COR-L47 (cell line): ENCODE results near the gene SSPN.

ENCODE experiments used
- DNase-seq: peaks from one replicate; lab custom pipeline; 2025; lab: John Stamatoyannopoulos, UW

SSPN gene, protein sequence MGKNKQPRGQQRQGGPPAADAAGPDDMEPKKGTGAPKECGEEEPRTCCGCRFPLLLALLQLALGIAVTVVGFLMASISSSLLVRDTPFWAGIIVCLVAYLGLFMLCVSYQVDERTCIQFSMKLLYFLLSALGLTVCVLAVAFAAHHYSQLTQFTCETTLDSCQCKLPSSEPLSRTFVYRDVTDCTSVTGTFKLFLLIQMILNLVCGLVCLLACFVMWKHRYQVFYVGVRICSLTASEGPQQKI

DNA sequence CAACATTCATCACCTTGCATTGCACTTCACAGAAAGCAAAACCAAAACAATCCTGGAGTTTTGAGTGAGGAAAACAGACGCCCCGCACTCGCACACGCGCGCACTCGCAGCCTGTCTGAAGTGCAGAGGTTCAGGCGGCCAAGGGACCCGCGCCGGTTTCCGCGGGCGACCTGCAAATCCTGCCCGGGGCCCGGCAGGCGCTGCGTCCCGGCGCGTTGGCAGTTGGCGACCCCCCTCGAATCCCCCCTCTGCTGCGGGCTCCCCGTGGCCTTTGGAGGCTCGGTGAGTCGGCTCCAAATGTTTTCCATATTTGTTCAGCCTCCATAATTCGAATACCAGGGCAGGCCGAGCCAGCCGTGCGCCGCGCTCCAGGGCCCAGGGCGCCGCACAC, at the start of gene SSPN:
Gene SSPN (plus strand): TSS at position 324 of the 391 bp plus-strand sequence. CDS start 100 bp downstream, outside the sequence.
- no peak for DNase-seq

DNA sequence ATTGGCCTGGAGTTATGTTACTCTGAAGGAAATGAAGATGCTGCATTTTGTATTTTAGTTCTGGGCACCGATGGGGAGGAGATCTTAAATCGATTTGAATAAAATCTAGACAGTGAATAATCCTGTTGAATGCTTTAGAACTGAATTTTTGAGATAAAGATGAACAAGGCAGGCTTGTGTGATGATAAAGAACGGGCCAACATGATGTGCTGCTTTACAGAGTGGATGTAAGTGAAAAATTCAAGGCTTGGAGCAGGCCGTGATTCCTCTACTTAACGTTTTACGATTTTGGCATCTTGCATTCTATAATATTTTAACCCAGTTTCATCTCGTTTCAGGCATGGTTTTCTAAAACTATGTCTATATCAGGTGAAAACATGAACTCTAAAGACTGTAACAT, 47.1 kb upstream of the SSPN start:
- no peak for DNase-seq

DNA sequence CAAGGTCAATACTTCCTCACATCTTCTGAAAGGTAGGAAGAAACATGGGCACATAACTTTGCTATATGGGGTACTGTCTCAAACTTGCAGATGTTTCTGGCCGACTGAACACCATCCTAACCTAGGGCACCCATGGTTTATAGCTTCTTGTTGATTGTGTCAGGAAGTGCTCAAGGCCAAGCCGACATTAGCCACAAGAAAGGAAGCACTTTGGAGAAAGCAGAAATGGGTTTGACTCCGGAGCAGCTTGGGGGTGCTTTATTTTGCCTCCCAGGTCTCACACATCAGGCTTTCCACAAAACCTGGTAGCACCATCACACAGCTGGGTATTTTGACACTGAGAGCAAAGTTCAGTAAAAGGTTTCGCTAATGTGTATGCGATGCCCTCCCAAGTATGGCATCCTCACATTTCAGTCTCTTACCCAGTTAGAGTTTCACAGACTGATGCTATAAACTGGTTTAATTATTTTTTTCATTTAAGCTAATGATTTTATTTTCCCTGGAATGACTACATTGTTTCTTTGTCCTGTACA, 45.3 kb upstream of the SSPN start:
- DNase-seq, result no peak

DNA sequence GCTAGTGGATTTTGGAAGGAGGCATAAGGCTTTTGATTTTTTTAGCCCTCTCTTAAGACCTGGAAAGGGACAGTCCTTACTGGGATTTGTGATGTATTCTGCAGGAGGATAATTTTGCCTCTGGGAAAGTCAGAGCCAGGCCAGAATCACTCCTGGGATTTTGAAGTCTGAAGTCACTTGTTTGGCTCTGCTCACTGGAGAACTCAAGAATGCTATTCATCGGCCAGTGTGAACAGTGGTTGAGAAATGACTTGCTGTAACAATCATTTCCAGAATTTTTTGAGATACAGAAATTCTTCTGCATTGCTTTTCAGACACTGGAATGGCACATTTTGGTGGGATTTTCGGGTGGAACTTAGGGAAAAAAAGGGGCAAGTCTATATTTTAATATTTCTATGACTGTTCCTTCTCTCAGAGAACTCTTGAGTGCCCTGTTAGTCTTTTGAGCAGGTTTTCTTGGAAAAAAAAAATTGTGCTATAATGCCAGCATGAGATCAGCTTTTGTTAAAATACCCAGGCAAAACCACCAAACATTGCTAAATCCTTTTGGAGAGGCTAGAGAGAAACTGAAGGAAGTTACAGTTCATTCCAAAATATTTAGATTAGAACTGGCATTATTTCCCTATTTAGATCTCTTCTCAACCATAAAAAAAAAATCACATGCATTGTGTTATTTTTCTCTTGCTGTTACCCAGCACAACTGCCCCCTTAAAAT, 44.5 kb upstream of the SSPN start:
- DNase-seq, result no peak

DNA sequence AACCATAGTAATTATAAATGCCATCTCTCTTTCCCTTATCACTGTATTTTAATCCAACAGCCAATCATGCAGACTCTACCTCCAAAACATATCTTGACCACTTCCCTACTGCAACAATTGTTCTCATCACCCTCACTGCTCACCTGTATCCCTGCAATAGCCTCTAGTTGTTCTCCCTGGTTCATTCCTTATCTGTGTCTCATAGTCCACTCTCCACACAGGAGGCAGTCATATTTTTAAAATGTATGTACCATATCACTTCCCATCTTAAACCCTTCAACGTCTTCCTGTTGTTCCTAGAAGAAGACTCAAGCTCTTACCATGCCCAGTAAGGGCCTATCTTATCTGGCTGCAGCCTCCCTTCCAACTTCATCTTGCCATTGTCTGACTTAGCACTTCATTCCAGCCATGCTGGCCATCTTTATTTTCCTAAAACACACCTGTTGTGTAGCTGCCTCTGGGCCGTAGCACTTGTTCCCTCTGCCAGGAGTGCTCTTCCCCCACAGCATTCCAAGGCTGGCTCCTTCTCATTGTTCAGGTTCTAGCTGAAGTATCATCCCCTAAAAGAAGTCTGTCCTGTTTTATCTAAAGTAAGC, 42.8 kb upstream of the SSPN start:
- DNase-seq, result no peak

DNA sequence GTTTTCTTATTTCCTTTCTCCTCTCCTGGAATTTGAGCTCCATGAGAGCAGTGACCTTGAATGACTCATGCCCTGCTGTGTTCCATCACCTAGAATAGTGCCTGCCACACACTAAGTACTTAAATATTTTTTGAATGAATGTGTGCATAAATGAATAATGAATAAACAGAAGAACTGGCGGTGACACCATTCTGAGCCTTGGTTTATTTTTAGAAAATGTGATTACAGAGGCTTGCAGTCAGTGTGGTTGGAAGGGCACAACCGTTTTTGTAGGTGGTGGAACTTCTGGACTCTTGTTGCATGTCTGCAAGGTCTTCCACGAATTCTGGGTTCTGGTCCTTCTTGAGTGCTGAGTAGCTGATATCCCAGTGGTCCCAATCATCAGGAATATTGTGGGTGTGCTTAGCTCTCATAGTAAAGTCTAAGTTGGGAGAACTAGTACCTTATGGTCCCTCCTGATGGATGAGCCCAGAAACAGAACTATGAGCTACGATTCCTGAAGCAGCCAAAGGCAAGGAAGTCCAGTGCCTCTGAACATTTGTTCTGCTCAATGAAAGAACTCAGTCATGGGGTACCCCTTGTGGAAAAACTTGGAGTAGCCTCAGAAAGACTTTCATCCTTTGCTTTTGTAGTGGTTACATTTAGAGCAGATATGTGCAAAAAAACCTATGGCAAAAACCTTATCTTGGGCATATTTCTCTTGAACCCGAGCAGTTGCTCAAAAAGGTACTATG, 41.8 kb upstream of the SSPN start:
- no peak for DNase-seq

DNA sequence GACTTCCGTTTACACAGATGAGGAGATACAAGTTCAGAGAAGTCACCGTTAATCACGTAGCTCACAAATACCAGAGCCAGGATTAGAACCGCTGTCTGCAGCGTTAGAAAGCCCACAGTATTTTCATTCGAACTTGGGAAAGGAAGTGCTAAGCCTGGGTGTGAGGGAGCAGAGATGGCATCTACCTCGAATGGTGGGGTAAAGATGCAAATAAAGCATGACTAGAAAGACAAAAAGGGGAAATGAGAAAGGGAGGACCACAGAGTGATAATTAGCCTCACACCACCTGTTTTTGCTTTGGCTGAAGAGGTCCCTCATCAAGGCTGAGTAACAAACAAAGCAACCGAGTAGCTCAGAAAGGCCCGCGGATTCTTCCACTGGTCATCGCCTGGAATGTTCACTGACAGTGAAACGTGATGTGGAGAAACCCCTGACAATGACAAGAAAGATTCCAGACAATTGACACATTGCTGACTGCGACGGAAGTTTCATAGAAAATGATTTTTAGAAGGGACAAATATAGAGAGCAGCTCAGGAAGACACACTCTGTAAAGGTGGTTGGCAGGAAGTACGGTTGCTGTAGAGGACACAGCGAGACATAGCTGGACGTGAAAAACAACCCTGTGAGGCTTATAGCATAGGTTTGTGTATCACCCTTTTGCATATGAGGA, 39.0 kb upstream of the SSPN start:
- DNase-seq, result no peak

DNA sequence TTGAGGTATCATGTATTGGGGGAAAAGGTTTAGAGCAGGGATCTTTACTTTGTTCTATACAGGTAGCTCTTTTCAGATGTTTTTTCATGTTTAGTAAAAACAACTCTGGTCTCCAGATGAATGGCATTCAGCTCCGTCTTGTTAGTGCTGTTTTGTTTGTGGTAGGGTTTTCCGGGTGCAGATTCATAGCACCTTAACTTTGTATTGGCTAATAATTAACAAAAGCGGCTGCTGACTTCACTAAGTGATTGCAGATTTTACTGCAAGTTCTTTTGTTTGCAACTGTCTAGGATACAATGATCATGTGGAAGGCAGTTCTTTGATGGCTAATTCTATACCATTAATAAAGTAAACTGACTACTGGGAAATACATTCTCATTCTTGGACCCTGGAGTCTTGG, 38.4 kb upstream of the SSPN start:
- DNase-seq, result no peak

DNA sequence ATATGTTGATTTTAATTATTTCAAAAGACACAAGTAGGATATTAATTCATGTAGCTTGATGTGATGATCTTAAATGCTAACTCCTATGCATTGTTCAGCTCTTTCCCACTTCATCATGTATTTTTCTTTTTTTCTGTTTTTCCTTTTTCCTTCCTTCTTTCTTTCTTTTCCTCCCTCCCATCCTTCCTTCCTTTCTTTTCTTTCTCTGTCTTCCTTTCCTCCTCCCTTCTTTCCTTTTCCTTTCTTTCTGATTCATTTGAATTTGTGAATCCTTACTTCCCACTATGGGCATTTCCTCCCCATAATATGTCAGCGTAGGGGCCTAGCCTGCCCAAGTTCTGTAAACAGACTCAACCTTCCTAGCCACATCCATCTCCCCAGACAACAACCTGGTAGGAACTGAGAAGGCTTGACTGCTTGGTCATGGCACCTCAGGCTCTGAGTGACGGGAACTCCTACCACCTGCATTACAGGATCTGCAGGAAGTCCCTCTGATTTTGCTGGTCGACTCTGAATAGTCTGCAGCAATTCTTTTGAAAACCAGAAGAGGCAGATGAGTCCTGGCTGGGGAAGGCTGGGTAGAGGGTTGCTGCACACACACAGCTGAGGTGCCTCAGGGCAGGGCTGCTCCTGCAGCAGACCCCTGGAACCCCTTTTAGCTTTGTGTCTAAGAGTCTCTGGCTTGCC, 37.2 kb upstream of the SSPN start:
- DNase-seq, result no peak

DNA sequence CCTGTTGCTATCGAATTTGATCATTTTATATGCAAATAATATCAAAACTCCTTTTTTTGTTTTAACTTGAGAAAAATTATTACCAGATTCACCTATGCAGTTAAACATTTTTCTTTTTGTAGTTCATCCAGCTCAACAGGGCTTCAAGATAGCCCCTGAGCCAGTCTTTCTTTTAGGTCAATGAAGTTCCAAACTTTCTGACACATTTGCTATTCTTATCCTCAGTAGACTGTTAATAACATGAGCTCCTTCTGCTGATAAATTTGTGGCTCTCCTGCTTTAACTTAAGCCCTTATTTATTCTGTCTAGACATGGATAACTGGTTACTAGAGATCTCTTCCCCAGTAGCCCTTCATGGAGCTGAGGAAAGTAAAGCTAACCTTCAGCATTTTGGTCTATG, 33.2 kb upstream of the SSPN start:
- DNase-seq, result no peak

DNA sequence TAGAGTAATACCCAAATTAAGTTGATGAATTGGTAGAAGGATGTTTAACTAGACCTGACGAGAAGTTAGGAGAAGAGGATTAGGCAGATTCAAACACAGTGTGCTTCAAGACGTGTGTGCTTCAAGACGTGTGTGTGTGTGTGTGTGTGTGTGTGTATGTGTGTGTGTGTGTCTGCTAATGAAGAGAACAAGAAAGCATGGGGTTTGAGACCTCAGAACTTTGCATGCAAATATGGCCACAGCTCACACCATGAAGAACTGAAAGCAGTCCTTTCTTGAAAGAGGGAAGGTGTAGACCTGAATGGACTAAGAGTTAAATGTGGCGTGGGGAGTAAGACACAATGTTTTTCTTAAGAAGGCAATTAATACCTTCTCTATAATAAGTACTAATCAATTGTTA, 32.5 kb upstream of the SSPN start:
- no peak for DNase-seq

DNA sequence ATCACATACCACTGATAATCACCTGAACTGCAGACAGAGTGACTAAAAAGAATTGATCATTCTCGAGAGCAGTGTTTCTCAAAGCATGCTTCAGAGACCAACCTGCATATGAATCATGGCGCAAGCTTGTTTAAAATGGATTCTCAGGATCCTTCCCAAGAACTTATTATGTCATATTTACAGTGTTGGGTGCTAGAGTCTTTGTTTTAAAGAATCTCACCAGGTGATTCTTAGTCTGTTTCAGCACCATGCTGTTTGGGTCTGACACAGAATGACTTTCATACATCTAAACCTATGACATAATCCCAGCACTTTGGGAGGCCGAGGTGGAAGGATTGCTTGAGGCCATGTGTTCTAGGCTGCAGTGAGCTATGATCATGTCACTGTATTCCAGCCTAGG, 31.3 kb upstream of the SSPN start:
- no peak for DNase-seq

DNA sequence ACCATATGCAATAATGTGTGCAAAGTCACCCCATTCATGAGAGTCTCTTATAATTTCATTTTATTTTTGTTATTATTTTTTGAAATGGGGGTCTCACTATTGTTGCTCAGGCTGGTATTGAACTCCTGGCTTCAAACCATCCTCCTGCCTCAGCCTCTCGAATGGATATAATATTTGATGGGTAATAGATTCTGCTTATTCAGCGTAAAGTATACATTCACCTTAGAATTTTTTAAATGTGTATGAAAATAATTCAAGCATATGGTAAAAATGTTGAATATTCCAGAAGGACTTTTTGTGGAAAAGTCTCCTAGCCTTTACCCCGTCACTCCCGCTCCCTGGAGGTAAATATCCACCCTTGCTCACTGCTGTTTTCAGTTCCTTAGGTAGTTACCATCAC, 23.4 kb upstream of the SSPN start:
- no peak for DNase-seq

DNA sequence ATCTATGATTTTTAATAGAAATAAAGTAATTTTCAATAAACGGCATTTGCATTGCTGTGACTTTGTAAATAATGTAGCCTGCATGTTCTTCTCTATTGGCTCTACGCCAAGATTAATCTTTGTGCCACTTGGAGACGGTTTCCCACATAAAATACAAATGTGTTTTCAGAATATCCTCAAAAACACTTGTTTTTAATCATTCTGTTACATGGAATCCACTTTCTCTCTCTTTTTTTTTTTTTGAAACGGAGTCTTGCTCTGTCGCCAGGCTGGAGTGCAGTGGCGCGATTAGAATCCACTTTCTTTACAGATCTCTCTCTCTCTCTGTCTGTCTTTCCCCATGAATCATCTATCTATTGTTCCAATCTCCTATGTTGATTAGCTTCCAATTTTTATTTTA, 22.8 kb upstream of the SSPN start:
- DNase-seq, result no peak

DNA sequence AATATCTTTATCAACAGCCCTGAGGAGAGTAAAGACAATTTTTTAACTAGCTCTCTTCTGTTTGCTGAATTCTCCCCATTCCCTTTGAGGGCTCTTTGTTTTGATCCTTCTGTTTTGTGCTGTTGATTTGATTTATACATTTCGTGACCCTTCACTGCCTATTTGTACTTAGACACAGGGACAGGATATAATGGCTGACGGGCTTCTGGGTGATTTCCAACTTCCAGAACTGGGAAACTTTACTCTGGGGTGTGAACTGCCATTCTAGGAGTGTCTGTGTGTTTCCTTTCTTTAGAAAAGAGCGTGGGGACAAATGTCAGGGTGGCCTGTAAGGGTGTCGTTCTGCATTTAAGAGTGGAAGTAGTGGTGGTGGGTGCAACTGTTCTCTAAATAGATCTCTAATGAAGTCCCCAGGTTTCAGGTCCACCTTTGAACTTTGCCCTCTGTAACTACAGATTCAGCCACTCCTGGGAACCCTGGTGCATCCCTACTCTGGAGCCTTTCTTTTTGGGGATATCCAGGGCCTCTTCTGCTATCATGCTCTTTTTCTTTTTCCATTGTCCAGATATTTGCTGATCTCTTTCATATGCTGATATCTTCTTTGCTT, 22.3 kb upstream of the SSPN start:
- DNase-seq, result no peak

DNA sequence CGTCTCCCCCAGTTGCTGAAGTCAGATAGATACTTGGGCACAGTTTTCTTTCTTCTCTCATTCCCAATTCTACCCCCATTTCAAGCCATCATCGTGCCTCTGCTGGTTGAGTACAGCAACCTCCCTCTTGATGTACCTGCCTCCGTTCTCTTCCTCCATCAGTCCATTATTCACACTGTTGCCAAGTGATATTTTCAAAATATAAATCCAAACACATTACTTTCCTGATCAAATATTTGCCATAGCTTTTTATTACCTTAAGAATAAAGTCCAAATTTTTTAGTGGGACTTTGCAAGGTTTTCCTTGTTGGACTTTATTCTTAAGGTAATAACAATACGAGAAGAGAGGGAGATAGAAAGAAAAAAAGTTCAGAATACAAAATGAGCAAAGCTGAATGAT, 18.6 kb upstream of the SSPN start:
- DNase-seq, result no peak

DNA sequence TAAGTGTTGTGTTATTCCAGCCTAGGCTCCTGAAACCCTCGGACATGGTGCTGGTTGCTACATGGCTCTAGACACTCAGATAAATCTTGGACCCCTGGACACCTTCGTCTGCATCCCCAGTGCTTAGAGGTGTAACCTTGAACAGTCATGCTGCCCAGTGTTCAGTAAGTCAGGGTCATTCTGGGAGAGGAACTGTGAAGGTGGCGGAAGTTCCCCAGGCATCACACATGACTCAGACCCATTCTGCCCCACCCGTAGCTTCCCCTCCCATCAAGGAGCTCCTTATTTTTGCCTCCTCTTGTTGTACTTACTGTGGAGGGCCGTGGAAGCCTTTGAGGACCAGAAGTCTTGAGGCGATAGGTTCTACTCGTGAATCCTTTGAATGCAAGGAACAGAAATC, 18.1 kb upstream of the SSPN start:
- no peak for DNase-seq

DNA sequence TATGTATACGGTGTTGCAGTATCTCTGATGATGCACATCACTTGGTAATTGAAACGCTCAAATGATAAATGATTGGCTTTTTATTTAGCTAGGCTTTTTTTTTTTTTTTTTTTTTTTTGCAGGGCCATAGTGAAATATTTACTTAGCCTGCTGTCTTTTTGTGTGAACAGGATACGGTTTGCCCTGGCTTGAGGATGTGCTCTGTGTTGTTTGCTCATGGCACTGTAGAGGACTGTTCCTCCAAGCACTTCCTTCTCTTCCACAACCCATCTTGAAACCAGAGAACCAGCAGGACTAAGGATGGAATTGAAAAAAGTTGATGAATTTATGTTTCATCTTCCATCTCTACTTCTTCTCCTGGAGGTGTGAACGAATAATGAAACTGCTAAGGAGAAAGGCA, 15.5 kb upstream of the SSPN start:
- DNase-seq, result no peak

DNA sequence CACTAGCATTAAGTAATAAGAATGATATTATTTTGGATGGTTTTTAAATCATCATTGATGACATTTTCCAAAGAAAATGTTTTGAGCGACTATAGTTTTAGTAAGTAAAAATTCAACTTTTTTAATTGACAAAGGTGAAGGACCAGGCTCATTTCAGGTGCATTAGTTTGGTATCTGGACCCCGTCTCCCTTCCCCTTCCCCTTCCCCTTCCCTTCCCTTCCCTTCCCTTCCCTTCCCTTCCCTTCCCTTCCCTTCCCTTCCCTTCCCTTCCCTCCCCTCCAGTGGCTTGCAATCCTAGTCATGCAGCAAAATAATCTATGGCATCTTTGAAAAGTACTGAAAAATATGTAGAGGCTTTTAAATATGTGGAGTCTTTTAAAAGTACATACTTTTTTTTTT, 13.0 kb upstream of the SSPN start:
- no peak for DNase-seq

DNA sequence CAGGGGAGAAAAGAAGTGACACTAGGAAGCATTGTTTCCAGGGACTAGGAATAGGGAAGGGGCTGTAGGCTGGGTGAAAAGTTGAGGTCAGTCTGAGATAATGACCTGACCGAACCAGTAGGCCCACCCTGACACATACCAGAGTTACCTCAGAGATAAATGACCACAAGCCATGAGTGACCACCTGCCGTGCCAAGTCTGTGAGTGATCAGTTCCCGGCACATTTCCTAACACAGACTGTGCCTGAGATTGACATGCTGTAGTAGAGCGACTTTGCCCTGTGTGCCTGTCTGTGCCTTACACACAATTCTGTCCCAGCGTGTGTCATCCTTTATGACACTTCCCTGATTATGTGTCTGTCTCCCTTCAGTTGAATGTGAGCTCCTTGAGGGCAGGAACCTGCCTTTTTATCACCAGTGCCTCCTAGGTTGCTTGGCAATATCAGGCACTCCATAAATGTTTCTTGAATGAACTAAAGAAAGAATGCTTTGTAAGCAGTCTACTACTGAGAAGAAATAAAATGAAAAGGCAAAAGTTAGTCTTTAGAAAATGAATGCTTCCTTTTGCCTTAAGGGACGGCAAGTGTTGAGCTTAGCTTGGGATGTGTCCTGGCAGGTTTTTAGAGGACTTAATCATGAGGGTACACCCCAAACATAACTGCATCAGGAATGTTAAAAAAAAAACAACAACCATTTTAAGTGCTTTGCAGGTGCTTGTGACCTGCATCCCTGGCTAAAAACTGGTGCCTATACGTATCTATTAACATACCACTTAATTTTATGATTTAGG, 9.6 kb upstream of the SSPN start:
- DNase-seq, result no peak
